ENCODE results near the gene UMAD1. TPM values are rescaled to one million over a fixed set of nuclear protein-coding genes. Genes with fewer than 3 reads are reported as not detected.

Gene UMAD1
- total and polyA plus RNA-seq, 2 of the 4 experiments (the other 2 are of a cell fraction) = 5.2 to 8.4 TPM

DNA sequence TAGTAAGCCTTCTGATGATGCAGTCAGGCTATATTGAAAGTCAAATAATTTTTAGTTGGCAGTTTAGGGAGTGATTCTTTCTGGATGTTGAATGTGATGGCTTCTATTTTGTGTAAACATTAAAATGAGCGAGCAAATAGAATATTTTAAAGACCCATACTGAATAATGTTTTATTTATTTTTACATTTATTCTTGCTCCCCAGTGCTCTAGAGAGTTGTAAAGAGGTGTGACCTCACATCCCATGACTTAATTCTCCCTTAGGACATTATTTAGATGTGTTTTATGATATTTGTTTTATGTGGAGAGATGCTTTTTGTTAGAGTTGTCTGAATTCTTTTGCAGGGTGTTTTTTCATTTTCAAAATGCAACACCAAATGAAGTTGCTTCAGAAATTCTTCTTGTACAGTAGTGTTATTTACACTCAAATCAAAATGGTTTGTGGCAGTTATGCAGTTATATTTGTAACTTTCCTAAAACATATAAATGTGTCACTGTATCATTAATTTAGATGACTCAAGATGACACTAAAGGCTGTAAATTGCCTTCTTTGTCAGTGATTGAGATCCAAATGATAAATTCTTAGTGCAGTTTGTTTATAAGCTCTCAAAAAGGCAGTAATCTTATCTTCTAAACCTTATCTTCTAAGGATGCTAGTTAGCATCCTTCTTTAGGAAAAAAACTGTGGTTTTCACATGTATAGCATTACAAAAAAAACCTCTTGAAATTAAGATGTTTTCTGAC, 12.4 kb downstream of the UMAD1 start:
- no peak overlapping the region for H4K8ac ChIP-seq (ENCODE audit: low read depth in 2 of 2, low read length in 2 of 2)
- no peaks in the 10 kb centered on the region for H3K9me1 ChIP-seq (ENCODE audit: insufficient read depth, low read length)
- H2AK9ac ChIP-seq (replicated peaks; ENCODE audit: low read depth, low read length, poor library complexity) = no peak overlapping the region
- no peak overlapping the region for H3K9ac ChIP-seq (ENCODE audit: low read depth, low read length)
- no peak overlapping the region for H2BK15ac ChIP-seq (ENCODE audit: low read depth, low read length)
- no peaks in the 10 kb centered on the region for H3K36me3 ChIP-seq (ENCODE audit: control insufficient read depth, insufficient read depth, low read length)
- H3K27me3 ChIP-seq (ENCODE audit: control insufficient read depth, insufficient read depth, low read length) = no peaks in the 10 kb centered on the region
- intact Hi-C loops (cut with micrococcal nuclease) (no loop called here), dilution Hi-C loops (cut with HindIII; ENCODE audit: low sequenced_read_pairs, unreplicated experiment) (no loop called here), in situ Hi-C loops (cut with MboI; ENCODE audit: low sequenced_read_pairs) (loop anchor here (25.0 kb wide), 1 partner anchor 559 kb away; no protein-coding TSS in a partner anchor)
- ATAC-seq (ENCODE audit: low read depth) = no peak
- H2AK5ac ChIP-seq (ENCODE audit: low read depth, low read length) = no peak overlapping the region
- no peaks in the 10 kb centered on the region for H3K4me1 ChIP-seq (ENCODE audit: control insufficient read depth, insufficient read depth, low read length)
- peaks cover 0 to 2% of the 10 kb centered on the region in 2 experiments; a peak in 2 of 4 replicates for H3K79me1 ChIP-seq (ENCODE audit: low read depth in 1 of 2, low read length in 2 of 2)
- H3K14ac ChIP-seq (replicated peaks; ENCODE audit: low read depth, low read length) = no peak overlapping the region
- no peak overlapping the region for H3K4me2 ChIP-seq (ENCODE audit: low read depth, low read length)
- H3K56ac ChIP-seq (ENCODE audit: extremely low read depth, insufficient read depth, low read length) = no peak overlapping the region
- H2BK5ac ChIP-seq (ENCODE audit: low read depth, low read length, poor library complexity, severe bottlenecking) = no peak overlapping the region
- H3K27ac ChIP-seq (ENCODE audit: insufficient read depth, low read length) = no peak overlapping the region
- CTCF ChIA-PET = no interaction called here
- H2BK120ac ChIP-seq (ENCODE audit: low read depth, low read length) = no peak overlapping the region
- no peak for TF ChIP-seq CEBPB (IDR thresholded peaks at IDR 0.05; ENCODE audit: low read depth, low read length)
- TF ChIP-seq POLR2A (IDR thresholded peaks at IDR 0.05; ENCODE audit: low read depth, low read length) = no peak
- TF ChIP-seq, protein P1, sequence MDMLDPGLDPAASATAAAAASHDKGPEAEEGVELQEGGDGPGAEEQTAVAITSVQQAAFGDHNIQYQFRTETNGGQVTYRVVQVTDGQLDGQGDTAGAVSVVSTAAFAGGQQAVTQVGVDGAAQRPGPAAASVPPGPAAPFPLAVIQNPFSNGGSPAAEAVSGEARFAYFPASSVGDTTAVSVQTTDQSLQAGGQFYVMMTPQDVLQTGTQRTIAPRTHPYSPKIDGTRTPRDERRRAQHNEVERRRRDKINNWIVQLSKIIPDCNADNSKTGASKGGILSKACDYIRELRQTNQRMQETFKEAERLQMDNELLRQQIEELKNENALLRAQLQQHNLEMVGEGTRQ (IDR thresholded peaks at IDR 0.05; ENCODE audit: low read depth, low read length) = no peak
- TF ChIP-seq RAD21 (IDR thresholded peaks at IDR 0.05; ENCODE audit: low read length) = no peak
- TF ChIP-seq, protein P2, sequence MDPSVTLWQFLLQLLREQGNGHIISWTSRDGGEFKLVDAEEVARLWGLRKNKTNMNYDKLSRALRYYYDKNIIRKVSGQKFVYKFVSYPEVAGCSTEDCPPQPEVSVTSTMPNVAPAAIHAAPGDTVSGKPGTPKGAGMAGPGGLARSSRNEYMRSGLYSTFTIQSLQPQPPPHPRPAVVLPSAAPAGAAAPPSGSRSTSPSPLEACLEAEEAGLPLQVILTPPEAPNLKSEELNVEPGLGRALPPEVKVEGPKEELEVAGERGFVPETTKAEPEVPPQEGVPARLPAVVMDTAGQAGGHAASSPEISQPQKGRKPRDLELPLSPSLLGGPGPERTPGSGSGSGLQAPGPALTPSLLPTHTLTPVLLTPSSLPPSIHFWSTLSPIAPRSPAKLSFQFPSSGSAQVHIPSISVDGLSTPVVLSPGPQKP (IDR thresholded peaks at IDR 0.05; ENCODE audit: borderline replicate concordance, low read depth, low read length) = no peak
- no peak for TF ChIP-seq MAFK (IDR thresholded peaks at IDR 0.05; ENCODE audit: low read depth, low read length)
- TF ChIP-seq BHLHE40 (IDR thresholded peaks at IDR 0.05; ENCODE audit: low read depth, low read length) = no peak
- TF ChIP-seq RFX5 (IDR thresholded peaks at IDR 0.05; ENCODE audit: low read depth, low read length) = no peak
- TF ChIP-seq, protein P3, sequence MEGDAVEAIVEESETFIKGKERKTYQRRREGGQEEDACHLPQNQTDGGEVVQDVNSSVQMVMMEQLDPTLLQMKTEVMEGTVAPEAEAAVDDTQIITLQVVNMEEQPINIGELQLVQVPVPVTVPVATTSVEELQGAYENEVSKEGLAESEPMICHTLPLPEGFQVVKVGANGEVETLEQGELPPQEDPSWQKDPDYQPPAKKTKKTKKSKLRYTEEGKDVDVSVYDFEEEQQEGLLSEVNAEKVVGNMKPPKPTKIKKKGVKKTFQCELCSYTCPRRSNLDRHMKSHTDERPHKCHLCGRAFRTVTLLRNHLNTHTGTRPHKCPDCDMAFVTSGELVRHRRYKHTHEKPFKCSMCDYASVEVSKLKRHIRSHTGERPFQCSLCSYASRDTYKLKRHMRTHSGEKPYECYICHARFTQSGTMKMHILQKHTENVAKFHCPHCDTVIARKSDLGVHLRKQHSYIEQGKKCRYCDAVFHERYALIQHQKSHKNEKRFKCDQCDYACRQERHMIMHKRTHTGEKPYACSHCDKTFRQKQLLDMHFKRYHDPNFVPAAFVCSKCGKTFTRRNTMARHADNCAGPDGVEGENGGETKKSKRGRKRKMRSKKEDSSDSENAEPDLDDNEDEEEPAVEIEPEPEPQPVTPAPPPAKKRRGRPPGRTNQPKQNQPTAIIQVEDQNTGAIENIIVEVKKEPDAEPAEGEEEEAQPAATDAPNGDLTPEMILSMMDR (conservative IDR thresholded peaks at IDR 0.05; ENCODE audit: low read depth, low read length) = no peak
- no peak for TF ChIP-seq MXI1 (IDR thresholded peaks at IDR 0.05; ENCODE audit: borderline replicate concordance, low read depth, low read length)
- no peak for TF ChIP-seq NFE2L2 (IDR thresholded peaks at IDR 0.05; ENCODE audit: low read depth, low read length)
- no peak for TF ChIP-seq RCOR1 (IDR thresholded peaks at IDR 0.05; ENCODE audit: insufficient replicate concordance, low read length)
- TF ChIP-seq MAZ (IDR thresholded peaks at IDR 0.05; ENCODE audit: borderline replicate concordance, low read depth, low read length) = no peak
- TF ChIP-seq CHD1 (IDR thresholded peaks at IDR 0.05; ENCODE audit: low read depth, low read length) = no peak
- TF ChIP-seq SMC3 (IDR thresholded peaks at IDR 0.05; ENCODE audit: low read depth, low read length) = no peak
- no peak for TF ChIP-seq FOS (IDR thresholded peaks at IDR 0.05; ENCODE audit: low read depth, low read length)
- H3K4me3 ChIP-seq (ENCODE audit: insufficient read depth, low read depth, low read length) = no peak overlapping the region
- H3K18ac ChIP-seq (ENCODE audit: low read depth, low read length) = no peak overlapping the region
- no CpG with 5 or more reads among the region's 1 CpG for WGBS, 2 experiments (ENCODE audit: extremely low coverage in 2 of 2, insufficient read length in 1 of 2)
- H3K9me3 ChIP-seq (ENCODE audit: control insufficient read depth, insufficient read depth, low read length) = no peaks in the 10 kb centered on the region
- no TSS peak for BruUV-seq (replicated peaks)
- POLR2A ChIA-PET (ENCODE audit: unreplicated experiment) = interaction anchor here (0.6 kb wide), 1 partner anchor 547 kb away, joined by 3 read pairs; no protein-coding TSS in a partner anchor
- H3K4ac ChIP-seq (ENCODE audit: low read depth, low read length) = no peak overlapping the region
- H2BK20ac ChIP-seq (ENCODE audit: low read depth, low read length) = no peak overlapping the region
- no peak for DNase-seq
- no peak overlapping the region for H2AFZ ChIP-seq (replicated peaks; ENCODE audit: low read length, poor library complexity)
- no peaks in the 10 kb centered on the region for H4K20me1 ChIP-seq (ENCODE audit: insufficient read depth, low read length)
- H4K91ac ChIP-seq (ENCODE audit: insufficient read depth, low read depth, low read length) = no peak overlapping the region
- H3K23ac ChIP-seq (ENCODE audit: low read depth, low read length) = no peak overlapping the region
- H4K5ac ChIP-seq (ENCODE audit: low read depth, low read length) = no peak overlapping the region
